HG02852 (cell line): ENCODE measurements around the gene BRD3.
"Not testable (repeated sequence)": the region's sequence is repeated elsewhere in the genome, so short reads cannot be mapped to it uniquely, and the experiment has no call there.

Experiments
- ATAC-seq: cut with Tn5 transposase; IDR thresholded peaks from one replicate; pipeline ENCODE4 v1.9.1; 2021; ENCODE audit warnings: mild to moderate bottlenecking, moderate library complexity; ENCODE audit not compliant: unreplicated experiment

The BRD3 gene

GRCh38 chr9:133995012-133995896, 72.6 kb downstream of the BRD3 start:
- ATAC-seq = no peak

GRCh38 chr9:133994353-133995011, 73.3 kb downstream of the BRD3 start:
- ATAC-seq = no peak

GRCh38 chr9:133993635-133994253, 74.1 kb downstream of the BRD3 start:
- ATAC-seq = no peak

- ATAC-seq = peak; percentile 50
Measured at GRCh38 chr9:133992780-133993634, 74.8 kb downstream of the BRD3 start.

- ATAC-seq = peak; percentile 51
Measured at GRCh38 chr9:133991964-133992779, 75.7 kb downstream of the BRD3 start, which contains the start of gene VAV2. VAV2 (minus strand) TSS chr9:133992324; CDS start chr9:133992278, 46 bp downstream.

GRCh38 chr9:133991214-133991921, 76.5 kb downstream of the BRD3 start:
- no peak for ATAC-seq

GRCh38 chr9:133990366-133991213, 77.2 kb downstream of the BRD3 start:
- no peak for ATAC-seq

- ATAC-seq = no peak
Measured at GRCh38 chr9:133989625-133990365, 78.0 kb downstream of the BRD3 start.

GRCh38 chr9:133988771-133989170, 79.1 kb downstream of the BRD3 start:
- not testable (repeated sequence) for ATAC-seq

GRCh38 chr9:133987946-133988665, 79.7 kb downstream of the BRD3 start:
- ATAC-seq = no peak

- ATAC-seq = no peak
Measured at GRCh38 chr9:133987446-133987788, 80.4 kb downstream of the BRD3 start.

- no peak for ATAC-seq
Measured at GRCh38 chr9:133986774-133987445, 80.9 kb downstream of the BRD3 start.

- ATAC-seq = no peak
Measured at GRCh38 chr9:133986061-133986460, 81.8 kb downstream of the BRD3 start.

GRCh38 chr9:133982971-133983720, 84.7 kb downstream of the BRD3 start:
- no peak for ATAC-seq

- ATAC-seq = no peak
Measured at GRCh38 chr9:133981958-133982681, 85.7 kb downstream of the BRD3 start.
